Measurements from ENCODE around the gene C1orf141. TPM values are rescaled to one million over a fixed set of nuclear protein-coding genes. Genes with fewer than 3 reads are reported as not detected.

The C1orf141 gene
- polyA plus RNA-seq, 4 donors: 0.15 to 0.39 TPM; not detected in 2

Other genes with a start within 250 kb of the C1orf141 start
- gene DNAI4, start 210.1 kb downstream of the C1orf141 start, polyA plus RNA-seq (ENCODE audit: insufficient read length in 4 of 4): 10 to 100 TPM in 3 of 4 donors, 1 to 10 TPM in 1; 6.3 to 17.3 (median 15.8) TPM
- gene MIER1, start 210.0 kb downstream of the C1orf141 start, polyA plus RNA-seq (ENCODE audit: insufficient read length in 4 of 4): 10 to 100 TPM; 34.5 to 51.1 (median 37.8) TPM
- gene SLC35D1, start 80.8 kb downstream of the C1orf141 start, polyA plus RNA-seq (ENCODE audit: insufficient read length in 4 of 4): 10 to 100 TPM; 12.7 to 15.8 (median 15.0) TPM
- under 1 TPM in 1 of 4 donors, not detected in 3; 0.09 TPM for gene IL23R, start 31.5 kb upstream of the C1orf141 start, polyA plus RNA-seq (ENCODE audit: insufficient read length in 4 of 4)
- gene IL12RB2, start 172.9 kb upstream of the C1orf141 start, polyA plus RNA-seq (ENCODE audit: insufficient read length in 4 of 4): 1 to 10 TPM in 1 of 4 donors, under 1 TPM in 3; 0.41 to 1.7 (median 0.67) TPM

Measured in left renal pelvis (tissue), 4 donors.